HG03571 (cell line): ENCODE results near the gene PUM1.

ENCODE experiments used
- ATAC-seq: cut with Tn5 transposase; IDR thresholded peaks from one replicate; pipeline ENCODE4 v1.9.1; 2021; ENCODE audit not compliant: unreplicated experiment

Gene PUM1

GRCh38 chr1:30934613-30935012 is 130.9 kb downstream of the PUM1 start:
- ATAC-seq: no peak

GRCh38 chr1:30933874-30934252 is 131.7 kb downstream of the PUM1 start:
- ATAC-seq: no peak

DNA sequence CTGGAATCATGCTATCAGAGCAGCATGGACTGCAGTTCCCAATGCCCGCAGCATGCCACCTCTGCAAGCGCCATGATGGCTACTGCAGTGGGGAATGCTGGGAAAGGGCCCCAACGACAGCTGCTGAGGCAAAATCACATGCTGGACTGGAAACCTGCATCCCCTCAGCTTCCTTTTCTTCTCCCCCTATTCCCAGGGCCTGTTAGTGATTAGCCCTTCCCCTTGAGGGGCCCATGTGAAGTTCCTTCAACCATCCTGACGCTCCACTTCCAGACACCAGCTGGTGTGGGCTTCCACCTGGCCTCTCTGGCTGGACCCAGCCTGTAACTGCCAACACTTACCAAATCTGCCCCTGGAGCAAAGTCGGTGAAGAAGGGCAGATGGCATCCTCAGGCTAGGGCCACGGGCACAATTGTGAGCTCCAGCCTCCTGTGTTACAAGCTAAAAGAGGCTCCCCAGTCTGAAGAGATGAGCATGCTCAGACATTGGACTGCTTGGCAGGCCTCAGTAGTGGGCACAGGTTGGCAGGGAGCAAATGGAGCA is 134.8 kb downstream of the PUM1 start:
- ATAC-seq: no peak

GRCh38 chr1:30929944-30930525 is 135.5 kb downstream of the PUM1 start:
- ATAC-seq: no peak

DNA sequence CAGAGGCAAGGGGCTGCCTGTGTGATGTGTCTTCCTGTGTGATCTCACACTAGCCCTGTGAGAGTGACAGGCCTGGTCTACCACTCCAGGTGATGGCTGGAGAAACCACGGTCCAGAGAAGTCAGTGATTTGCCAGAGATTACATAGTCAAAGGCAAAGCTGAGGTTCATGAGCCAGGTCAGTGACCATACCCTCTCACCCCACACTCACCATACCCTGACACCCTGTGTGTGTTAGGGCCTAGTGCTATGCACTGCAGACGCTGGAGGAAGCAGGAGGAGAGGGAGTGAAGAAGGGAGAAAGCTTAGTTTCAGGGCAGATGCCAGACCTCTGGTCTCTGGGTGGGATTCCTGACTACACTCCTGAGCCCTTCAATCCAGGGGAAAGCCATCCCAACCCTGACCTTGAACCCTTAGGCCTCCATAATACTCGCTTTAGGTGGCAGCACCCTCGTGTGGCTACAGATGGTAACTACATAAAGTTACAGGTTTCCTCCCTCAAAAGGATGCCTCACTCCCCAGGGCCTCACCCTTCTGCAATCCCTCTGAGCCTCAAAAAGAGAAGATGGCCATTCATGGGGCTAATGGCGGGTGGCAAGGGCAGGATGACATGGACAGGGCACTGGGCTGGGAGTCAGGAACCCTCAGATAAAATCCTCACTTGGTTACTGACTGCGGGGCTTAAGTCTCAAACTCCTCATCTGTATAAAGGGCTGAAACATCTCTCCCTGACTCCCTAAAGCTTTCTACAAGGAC is 136.2 kb downstream of the PUM1 start:
- no peak for ATAC-seq

DNA sequence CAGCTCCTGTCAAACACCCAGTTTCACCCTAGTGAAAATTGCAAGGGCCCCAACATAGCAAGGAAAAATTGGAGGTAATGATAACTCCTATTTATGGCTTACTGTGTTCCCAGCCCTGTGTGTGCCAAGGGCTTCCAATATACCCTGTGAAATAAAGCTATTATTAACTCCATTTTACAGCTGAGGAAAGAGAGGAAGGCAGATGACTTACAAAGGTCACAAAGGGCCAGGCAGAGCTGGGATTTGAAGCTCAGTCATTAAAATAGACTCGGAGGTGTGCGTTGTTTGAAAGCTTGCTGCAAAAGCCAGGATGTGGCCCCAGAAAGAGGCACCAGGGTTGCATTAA is 136.8 kb downstream of the PUM1 start:
- ATAC-seq: no peak

- ATAC-seq: no peak
Observed at GRCh38 chr1:30928171-30928570, 137.3 kb downstream of the PUM1 start.

GRCh38 chr1:30927448-30927847 is 138.1 kb downstream of the PUM1 start:
- ATAC-seq: no peak

GRCh38 chr1:30923597-30923996 is 141.9 kb downstream of the PUM1 start:
- no peak for ATAC-seq

DNA sequence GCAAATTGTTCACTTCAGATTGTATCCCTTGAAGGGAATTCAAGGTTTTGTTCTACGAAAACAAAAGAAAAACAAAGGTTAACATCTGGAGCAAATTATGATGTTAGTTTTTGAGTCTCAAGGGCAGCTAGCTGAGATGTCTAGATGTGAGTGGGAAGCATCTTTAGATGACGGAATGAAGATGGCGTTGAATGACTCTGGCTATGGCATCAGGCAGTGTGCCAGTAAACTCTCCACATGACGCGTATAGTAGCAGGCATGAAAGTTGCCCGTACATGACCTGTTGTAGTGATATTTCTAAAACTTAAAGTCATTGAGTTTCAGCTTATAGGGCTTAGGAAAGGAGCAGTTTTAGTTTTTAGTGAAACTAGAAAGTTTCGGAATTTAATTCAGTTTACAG is 144.7 kb downstream of the PUM1 start:
- ATAC-seq: no peak

GRCh38 chr1:30919025-30919881 is 146.3 kb downstream of the PUM1 start:
- no peak for ATAC-seq

DNA sequence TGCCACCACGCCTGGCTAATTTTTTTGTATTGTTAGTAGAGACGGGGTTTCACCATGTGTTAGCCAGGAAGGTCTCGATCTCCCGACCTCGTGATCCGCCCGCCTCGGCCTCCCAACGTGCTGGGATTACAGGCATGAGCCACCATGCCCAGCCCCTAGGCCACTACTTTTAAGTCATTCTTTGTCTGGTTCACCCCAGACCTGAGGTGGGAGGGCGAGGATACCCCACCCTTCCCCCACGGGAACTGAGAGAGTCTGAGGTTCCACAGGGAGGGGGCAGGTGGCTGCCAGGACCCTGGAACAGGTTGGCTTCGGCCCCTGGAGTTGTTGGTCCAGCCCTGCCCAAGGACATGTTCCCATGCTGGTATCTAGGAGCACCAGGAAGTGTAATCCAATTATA is 149.2 kb downstream of the PUM1 start:
- no peak for ATAC-seq

DNA sequence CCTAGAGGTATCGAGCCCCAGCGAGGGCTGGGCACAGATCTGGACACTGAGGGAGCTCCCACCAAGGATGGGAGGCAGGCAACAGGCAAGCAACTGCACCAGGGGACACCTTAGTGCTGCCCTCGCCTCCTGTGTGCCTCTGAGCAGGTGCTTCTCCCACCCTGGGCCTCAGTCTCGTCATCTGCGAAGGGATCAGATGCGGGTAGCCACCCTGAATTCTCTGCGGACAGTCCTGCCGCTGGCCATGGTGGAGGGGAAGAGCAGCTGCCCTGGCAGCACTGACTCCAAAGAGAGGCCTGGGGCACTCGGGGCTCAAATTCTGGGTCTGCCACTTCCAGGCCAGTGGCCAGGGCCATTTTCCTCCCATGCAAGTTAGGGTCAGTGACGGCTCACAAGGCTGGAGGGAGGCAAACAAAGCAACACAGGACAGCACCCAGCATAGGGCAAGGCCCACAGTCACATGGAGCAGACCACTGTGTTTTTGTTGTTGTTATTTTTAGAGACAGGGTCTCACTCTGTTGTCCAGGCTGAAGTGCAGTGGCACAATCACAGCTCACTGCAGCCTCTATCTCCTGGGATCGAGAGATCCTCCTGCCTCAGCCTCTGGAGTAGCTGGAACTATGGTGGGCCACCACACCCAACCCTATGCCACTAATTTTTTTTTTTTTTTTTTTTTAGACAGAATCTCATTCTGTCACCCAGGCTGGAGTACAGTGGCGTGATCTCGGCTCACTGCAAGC is 149.9 kb downstream of the PUM1 start:
- ATAC-seq: no peak

DNA sequence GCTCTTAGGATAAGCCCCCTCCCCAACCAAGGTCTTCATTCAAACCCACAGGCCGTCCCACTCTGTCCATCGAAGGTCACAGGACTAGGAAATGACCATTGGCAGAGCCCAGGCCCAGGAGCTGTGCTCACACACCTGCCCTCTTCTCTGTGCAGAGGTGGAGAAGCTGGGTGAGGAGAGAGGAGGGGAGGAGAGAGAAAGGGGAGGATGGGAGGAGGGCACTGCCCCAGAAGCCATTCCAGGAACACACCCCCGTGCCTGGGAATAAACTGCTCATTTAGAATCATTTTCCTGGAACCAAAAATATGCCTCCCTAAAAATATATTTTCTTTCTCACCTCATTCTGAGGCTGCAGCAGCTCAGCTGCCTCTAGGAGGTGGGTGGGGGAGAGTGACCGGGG is 150.6 kb downstream of the PUM1 start:
- ATAC-seq: no peak

- ATAC-seq: no peak
Observed at GRCh38 chr1:30914587-30914922, 151.0 kb downstream of the PUM1 start.

GRCh38 chr1:30912913-30913652 is 152.4 kb downstream of the PUM1 start:
- ATAC-seq: no peak

DNA sequence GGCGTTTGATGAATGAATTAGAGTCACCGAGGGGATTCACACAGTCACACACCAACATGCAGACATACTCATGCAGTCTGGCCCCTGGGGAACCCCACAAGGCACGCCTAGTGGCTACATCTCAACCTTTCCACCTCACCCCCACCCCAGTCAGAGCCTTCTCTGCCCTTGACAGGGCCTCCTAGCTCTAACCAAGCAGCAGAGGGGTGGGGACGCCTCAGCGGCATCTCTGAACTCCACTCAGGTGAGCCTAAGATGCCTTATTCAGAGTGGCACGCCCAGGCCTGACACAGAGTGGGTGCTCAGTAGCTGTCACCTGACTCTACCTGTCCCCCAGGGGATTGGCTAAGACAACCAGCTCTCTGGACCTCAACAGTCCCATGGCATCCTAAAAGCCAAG is 153.3 kb downstream of the PUM1 start:
- ATAC-seq: no peak

DNA sequence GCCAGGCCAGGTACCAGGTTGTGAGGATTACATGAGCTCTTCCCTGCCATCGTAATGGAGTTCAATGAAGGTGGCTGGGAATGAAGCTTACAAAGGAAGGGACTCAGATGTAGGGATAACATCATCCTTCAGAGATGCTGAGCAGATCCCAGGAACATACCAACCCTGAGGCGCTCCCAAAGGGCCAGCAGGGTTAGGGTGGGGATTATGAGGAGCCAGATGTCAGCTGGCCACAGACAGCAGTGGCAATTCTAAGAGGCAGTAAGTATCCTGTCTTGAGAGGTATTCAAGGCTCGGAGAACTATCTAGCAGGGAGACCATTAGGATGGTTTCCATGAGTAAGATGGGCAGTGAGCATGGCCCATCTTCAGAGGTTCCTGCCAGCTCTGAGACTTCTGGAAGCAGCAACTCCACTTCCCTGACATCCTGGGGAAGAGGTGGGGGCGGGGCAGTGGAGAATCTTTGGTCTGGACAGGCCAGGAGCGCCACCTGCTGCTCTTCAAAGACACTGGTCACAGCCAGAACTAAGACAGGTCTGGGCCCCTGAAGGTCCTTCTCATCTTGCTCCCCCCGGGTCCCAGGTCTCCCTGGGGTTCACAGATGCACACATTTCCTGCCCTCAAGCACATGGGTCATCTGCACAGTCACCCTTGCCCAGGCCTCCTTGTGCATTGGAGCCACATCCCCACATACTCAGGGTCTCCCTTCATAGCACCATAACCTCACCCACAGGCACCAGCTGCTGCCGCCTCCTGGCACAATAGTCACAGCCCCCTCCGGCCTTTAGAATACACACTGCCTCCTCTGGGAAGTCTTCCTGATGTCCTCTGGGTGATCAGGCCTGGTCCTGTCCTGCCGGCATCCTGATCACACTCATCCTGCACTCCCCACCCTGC is 154.2 kb downstream of the PUM1 start:
- ATAC-seq: no peak

GRCh38 chr1:30909365-30910068 is 156.0 kb downstream of the PUM1 start:
- no peak for ATAC-seq
